Measurements from ENCODE around the gene ABHD14A.
A peak's percentile ranks its signal among the peaks of the same experiment; 100 is the strongest.

ABHD14A gene

DNA sequence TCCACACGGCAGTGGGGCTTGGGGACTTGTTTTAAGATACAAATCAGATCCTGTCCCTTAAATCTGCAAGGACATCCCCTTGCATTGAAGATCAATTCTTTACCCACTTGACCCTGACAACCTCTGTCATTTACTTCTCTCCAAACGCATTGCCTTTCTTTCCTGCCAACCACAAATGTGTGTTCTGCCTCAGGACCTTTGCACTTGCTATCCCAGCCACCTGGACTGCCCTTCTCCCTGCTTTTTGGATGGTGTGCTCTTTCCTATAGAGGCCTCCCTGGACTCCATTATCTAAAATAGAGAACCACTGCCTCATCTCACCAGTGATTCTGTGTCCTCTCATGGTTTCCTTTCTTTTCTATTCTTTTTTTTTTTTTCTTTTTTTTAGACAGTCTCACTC lies 22.3 kb downstream of the ABHD14A start:
- Histone ChIP-seq H3K4me2 (ENCODE audit: low read depth, low read length, poor library complexity, severe bottlenecking) (no peak overlapping the region), H3K9me2 (replicated peaks; ENCODE audit: insufficient read depth, low read length) (no peaks in the 10 kb centered on the region), H3K36me3 (ENCODE audit: low read length) (peaks cover 21% of the 10 kb centered on the region), H3K4me3 (ENCODE audit: insufficient read depth, low read length, poor library complexity, severe bottlenecking) (no peak overlapping the region), H4K20me1 (ENCODE audit: low read depth, low read length) (no peaks in the 10 kb centered on the region), H3K27me3 (ENCODE audit: low read length) (no peaks in the 10 kb centered on the region), H3F3A (ENCODE audit: insufficient read depth) (peaks cover 18% of the 10 kb centered on the region), H3K79me2 (ENCODE audit: insufficient read depth, low read length) (peaks cover 20% of the 10 kb centered on the region), H2AFZ (ENCODE audit: low read depth, low read length, severe bottlenecking) (no peak overlapping the region), H3K9ac (ENCODE audit: low read length) (no peak overlapping the region), H3K9me3 (ENCODE audit: insufficient read depth, low read length) (no peaks in the 10 kb centered on the region), H3K27ac (ENCODE audit: low read depth, low read length) (no peak overlapping the region)
- TF ChIP-seq, protein P1, sequence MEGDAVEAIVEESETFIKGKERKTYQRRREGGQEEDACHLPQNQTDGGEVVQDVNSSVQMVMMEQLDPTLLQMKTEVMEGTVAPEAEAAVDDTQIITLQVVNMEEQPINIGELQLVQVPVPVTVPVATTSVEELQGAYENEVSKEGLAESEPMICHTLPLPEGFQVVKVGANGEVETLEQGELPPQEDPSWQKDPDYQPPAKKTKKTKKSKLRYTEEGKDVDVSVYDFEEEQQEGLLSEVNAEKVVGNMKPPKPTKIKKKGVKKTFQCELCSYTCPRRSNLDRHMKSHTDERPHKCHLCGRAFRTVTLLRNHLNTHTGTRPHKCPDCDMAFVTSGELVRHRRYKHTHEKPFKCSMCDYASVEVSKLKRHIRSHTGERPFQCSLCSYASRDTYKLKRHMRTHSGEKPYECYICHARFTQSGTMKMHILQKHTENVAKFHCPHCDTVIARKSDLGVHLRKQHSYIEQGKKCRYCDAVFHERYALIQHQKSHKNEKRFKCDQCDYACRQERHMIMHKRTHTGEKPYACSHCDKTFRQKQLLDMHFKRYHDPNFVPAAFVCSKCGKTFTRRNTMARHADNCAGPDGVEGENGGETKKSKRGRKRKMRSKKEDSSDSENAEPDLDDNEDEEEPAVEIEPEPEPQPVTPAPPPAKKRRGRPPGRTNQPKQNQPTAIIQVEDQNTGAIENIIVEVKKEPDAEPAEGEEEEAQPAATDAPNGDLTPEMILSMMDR (IDR thresholded peaks at IDR 0.05; ENCODE audit: insufficient read depth, low read length, poor library complexity, severe bottlenecking): no peak
- no peak for TF ChIP-seq EZH2phosphoT487 (conservative IDR thresholded peaks at IDR 0.05; ENCODE audit: low read length)

DNA sequence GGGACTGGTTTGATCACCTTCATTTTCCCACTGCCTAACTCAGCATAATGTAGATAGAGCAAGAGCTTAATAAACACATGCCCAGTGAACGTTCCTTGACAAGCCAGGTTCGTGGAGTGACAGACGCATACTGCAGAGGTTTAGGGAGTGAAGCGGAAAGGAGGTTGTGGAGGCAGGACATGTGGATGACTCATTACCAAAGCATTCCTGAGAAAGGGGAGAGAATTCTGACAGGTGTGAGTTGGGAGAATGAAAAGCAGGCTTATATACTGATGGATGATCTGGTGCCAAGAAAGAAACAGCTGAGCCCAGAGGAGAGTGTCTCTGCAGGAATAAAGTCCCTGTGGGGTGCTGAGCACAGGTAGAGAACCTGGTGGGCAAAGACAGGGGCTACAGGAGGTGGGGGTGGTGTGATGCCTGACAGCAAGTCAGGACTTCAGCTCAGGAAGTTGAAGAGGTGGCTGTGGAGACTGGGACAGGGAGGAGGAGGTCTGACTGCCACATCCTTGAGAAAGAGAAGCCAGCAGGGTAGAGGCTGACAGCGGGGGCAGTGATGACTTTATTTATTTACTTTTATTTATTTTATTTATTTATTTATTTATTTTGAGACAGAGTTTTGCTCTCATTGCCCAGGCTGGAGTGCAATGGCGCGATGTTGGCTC lies 23.2 kb downstream of the ABHD14A start:
- no peak for TF ChIP-seq EZH2phosphoT487 (conservative IDR thresholded peaks at IDR 0.05; ENCODE audit: low read length)
- TF ChIP-seq, protein P1 (IDR thresholded peaks at IDR 0.05; ENCODE audit: insufficient read depth, low read length, poor library complexity, severe bottlenecking): no peak
- no peaks in the 10 kb centered on the region for H3K9me3 ChIP-seq (ENCODE audit: insufficient read depth, low read length)
- no peak overlapping the region for H3K4me2 ChIP-seq (ENCODE audit: low read depth, low read length, poor library complexity, severe bottlenecking)
- H3K4me3 ChIP-seq (ENCODE audit: insufficient read depth, low read length, poor library complexity, severe bottlenecking): no peak overlapping the region
- no peaks in the 10 kb centered on the region for H3K27me3 ChIP-seq (ENCODE audit: low read length)
- peaks cover 20% of the 10 kb centered on the region for H3K79me2 ChIP-seq (ENCODE audit: insufficient read depth, low read length)
- H4K20me1 ChIP-seq (ENCODE audit: low read depth, low read length): no peaks in the 10 kb centered on the region
- no peak overlapping the region for H3K27ac ChIP-seq (ENCODE audit: low read depth, low read length)
- peaks cover 11% of the 10 kb centered on the region for H3F3A ChIP-seq (ENCODE audit: insufficient read depth)
- H3K9me2 ChIP-seq (replicated peaks; ENCODE audit: insufficient read depth, low read length): no peaks in the 10 kb centered on the region
- peaks cover 13% of the 10 kb centered on the region for H3K36me3 ChIP-seq (ENCODE audit: low read length)
- H2AFZ ChIP-seq (ENCODE audit: low read depth, low read length, severe bottlenecking): no peak overlapping the region
- 0 out of 2 replicates have a peak overlapping the region, but pooled peaks have one; percentile 3 for H3K9ac ChIP-seq (ENCODE audit: low read length)

DNA sequence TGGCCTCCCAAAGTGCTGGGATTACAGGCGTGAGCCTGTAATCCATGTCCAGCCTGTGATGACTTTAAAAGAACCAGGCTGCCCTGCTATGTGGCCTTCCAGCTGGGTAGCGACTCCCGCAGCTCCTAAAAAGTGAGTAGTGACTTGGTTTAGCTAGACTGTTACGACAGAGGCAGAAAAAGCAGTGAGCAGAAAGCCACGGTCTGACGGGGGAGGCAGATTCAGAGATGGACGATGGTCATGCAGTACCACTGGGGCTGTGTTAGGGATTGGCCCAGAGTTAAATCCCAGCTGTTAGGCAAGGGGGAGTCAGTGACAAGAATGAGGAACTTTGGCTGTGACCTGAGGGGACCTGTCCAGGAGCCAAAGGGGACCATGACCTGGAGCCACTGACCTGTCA lies 23.9 kb downstream of the ABHD14A start:
- H3F3A ChIP-seq (ENCODE audit: insufficient read depth): peaks cover 11% of the 10 kb centered on the region
- H4K20me1 ChIP-seq (ENCODE audit: low read depth, low read length): no peaks in the 10 kb centered on the region
- H2AFZ ChIP-seq (ENCODE audit: low read depth, low read length, severe bottlenecking): no peak overlapping the region
- H3K4me2 ChIP-seq (ENCODE audit: low read depth, low read length, poor library complexity, severe bottlenecking): no peak overlapping the region
- no peak overlapping the region for H3K27ac ChIP-seq (ENCODE audit: low read depth, low read length)
- TF ChIP-seq, protein P1 (IDR thresholded peaks at IDR 0.05; ENCODE audit: insufficient read depth, low read length, poor library complexity, severe bottlenecking): no peak
- TF ChIP-seq EZH2phosphoT487 (conservative IDR thresholded peaks at IDR 0.05; ENCODE audit: low read length): no peak
- no peaks in the 10 kb centered on the region for H3K9me2 ChIP-seq (replicated peaks; ENCODE audit: insufficient read depth, low read length)
- no peaks in the 10 kb centered on the region for H3K27me3 ChIP-seq (ENCODE audit: low read length)
- H3K36me3 ChIP-seq (ENCODE audit: low read length): peaks cover 13% of the 10 kb centered on the region
- no peaks in the 10 kb centered on the region for H3K9me3 ChIP-seq (ENCODE audit: insufficient read depth, low read length)
- H3K79me2 ChIP-seq (ENCODE audit: insufficient read depth, low read length): peaks cover 17% of the 10 kb centered on the region
- H3K4me3 ChIP-seq (ENCODE audit: insufficient read depth, low read length, poor library complexity, severe bottlenecking): no peak overlapping the region
- no peak overlapping the region for H3K9ac ChIP-seq (ENCODE audit: low read length)

Measured in SU-DHL-6 (cell line).